HCT116 (cell line): Measurements from ENCODE around the gene SAMMSON. TPM values are rescaled to one million over a fixed set of nuclear protein-coding genes. Genes with fewer than 3 reads are reported as not detected.

Source experiments
- ATAC-seq: fragments of 200-7000 bp; cut with Tn5 transposase; 2 replicates; pipeline ENCODE4 v1.9.1; 2020; ENCODE audit warnings: mild to moderate bottlenecking, moderate library complexity
- BruUV-seq: library from RNA; stranded (reverse); fragments of 400-500 nt; replicated peaks from 2 replicates; lab custom pipeline; 2021; lab: Mats Ljungman, UMichigan
- CTCF ChIA-PET: fragments of 300-600 bp; sonication (Branson Sonifier 250); formaldehyde crosslinking; loops from one replicate; lab custom pipeline; 2021; ENCODE audit warnings: antibody characterized with exemption; lab: Charles Lee
- POLR2A ChIA-PET: fragments of 300-600, 350-600 bp; sonication (Branson Sonifier 250); formaldehyde crosslinking; loops from one replicate; lab custom pipeline; 2021; ENCODE audit warnings: antibody characterized with exemption; lab: Charles Lee
- RAD21 ChIA-PET, 2 experiments: fragments of 300-600 bp; sonication (Branson Sonifier 250); formaldehyde crosslinking; loops; one replicate each; lab custom pipeline; 2023; ENCODE audit warnings: low total read pairs in 2 of 2; ENCODE audit not compliant: uncharacterized antibody in 2 of 2, unreplicated experiment in 2 of 2, low non-redundant PET in 1 of 2; lab: Charles Lee
- DNase-seq: peaks from one replicate; pipeline ENCODE4 v3.0.0-alpha.2; 2010; ENCODE audit warnings: low read depth, low spot score
- H2AFZ ChIP-seq: fragments of 200-600 bp; shearing (Covaris generic), sonication (generic); 2 replicates; pipeline ENCODE4 v1.6.1; 2017; ENCODE audit warnings: low read depth, mixed run types, mixed read lengths, antibody characterized with exemption, low read length; ENCODE audit not compliant: poor library complexity, severe bottlenecking
- H3K27ac ChIP-seq: 2 replicates; pipeline ENCODE4 v1.5.1; 2012; ENCODE audit warnings: low read depth, low read length
- H3K27me3 ChIP-seq: fragments of 200-600 bp; sonication (generic); 2 replicates; pipeline ENCODE4 v1.6.1; 2016; ENCODE audit warnings: mixed run types, low read length, mixed read lengths; ENCODE audit not compliant: insufficient read depth
- H3K36me3 ChIP-seq, 2 experiments: fragments of 200-500 bp in 1 of 2; fragments of 200-600 bp in 1 of 2; sonication (Bioruptor generic) in 1 of 2; sonication (generic) in 1 of 2; 2 replicates each; pipeline versions ENCODE4 v1.5.1 to v1.6.1; 2014 to 2016; ENCODE audit warnings: low read length in 2 of 2, inconsistent platforms in 1 of 2, mixed read lengths in 1 of 2, mixed run types in 1 of 2; ENCODE audit not compliant: insufficient read depth in 2 of 2, control insufficient read depth in 1 of 2
- H3K4me1 ChIP-seq, 2 experiments: fragments of 200-600 bp in 1 of 2; sonication (generic) in 1 of 2; 2 replicates each; pipeline versions ENCODE4 v1.5.1 to v1.6.1; 2012 to 2017; ENCODE audit warnings: low read length in 2 of 2, inconsistent platforms in 1 of 2, mild to moderate bottlenecking in 1 of 2, mixed read lengths in 1 of 2, mixed run types in 1 of 2, moderate library complexity in 1 of 2; ENCODE audit not compliant: insufficient read depth in 2 of 2, control insufficient read depth in 1 of 2
- H3K4me2 ChIP-seq: fragments of 200-600 bp; sonication (generic); 2 replicates; pipeline ENCODE4 v1.6.1; 2017; ENCODE audit warnings: mixed run types, low read length, mixed read lengths
- H3K4me3 ChIP-seq, 2 experiments: fragments of 200-600 bp in 1 of 2; sonication (generic) in 1 of 2; replicated peaks in 1 of 2; 2 replicates each; pipeline ENCODE4 v1.5.1; 2011 to 2016; ENCODE audit warnings: low read length in 2 of 2, control low read depth in 1 of 2, low read depth in 1 of 2, mild to moderate bottlenecking in 1 of 2, mixed read lengths in 1 of 2, mixed run types in 1 of 2
- H3K79me2 ChIP-seq: fragments of 200-600 bp; sonication (generic); 2 replicates; pipeline ENCODE4 v1.6.1; 2017; ENCODE audit warnings: mild to moderate bottlenecking, mixed run types, low read length, moderate library complexity, mixed read lengths; ENCODE audit not compliant: insufficient read depth
- H3K9ac ChIP-seq: fragments of 200-600 bp; sonication (generic); 2 replicates; pipeline ENCODE4 v1.6.1; 2016; ENCODE audit warnings: low read length, mixed read lengths
- H3K9me2 ChIP-seq: fragments of 200-600 bp; sonication (generic), shearing (Covaris generic); 2 replicates; pipeline ENCODE4 v1.6.1; 2017; ENCODE audit warnings: mixed run types, mild to moderate bottlenecking, moderate library complexity; ENCODE audit not compliant: insufficient read depth
- H3K9me3 ChIP-seq, 2 experiments: fragments of 200-500 bp in 1 of 2; fragments of 200-600 bp in 1 of 2; sonication (Bioruptor generic) in 1 of 2; sonication (generic) in 1 of 2; 2 replicates each; pipeline ENCODE4 v1.6.1; 2014 to 2017; ENCODE audit warnings: low read length in 2 of 2, mixed read lengths in 2 of 2, inconsistent platforms in 1 of 2, low read depth in 1 of 2, mild to moderate bottlenecking in 1 of 2, mixed run types in 1 of 2, moderate library complexity in 1 of 2; ENCODE audit not compliant: control insufficient read depth in 1 of 2, insufficient read depth in 1 of 2
- H4K20me1 ChIP-seq: fragments of 200-600 bp; sonication (generic), shearing (Covaris generic); 2 replicates; pipeline ENCODE4 v1.6.1; 2017; ENCODE audit warnings: mixed run types, mild to moderate bottlenecking, moderate library complexity; ENCODE audit not compliant: insufficient read depth
- ELF1 ChIP-seq: IDR thresholded peaks from 2 replicates; pipeline ENCODE4 v1.6.1; 2012; ENCODE audit warnings: low read depth, borderline replicate concordance
- EZH2 ChIP-seq: fragments of 200-600 bp; sonication (generic); IDR thresholded peaks from 2 replicates; pipeline ENCODE4 v1.6.1; 2017; ENCODE audit warnings: antibody characterized with exemption, mixed run types
- JUND ChIP-seq: IDR thresholded peaks from 2 replicates; pipeline ENCODE4 v1.6.1; 2012
- POLR2AphosphoS5 ChIP-seq: IDR thresholded peaks from 2 replicates; pipeline ENCODE4 v1.6.1; 2011; ENCODE audit warnings: mild to moderate bottlenecking, low read depth, low read length, moderate library complexity
- RAD21 ChIP-seq: IDR thresholded peaks from 2 replicates; pipeline ENCODE4 v1.6.1; 2012; ENCODE audit warnings: low read depth, mild to moderate bottlenecking
- SIN3A ChIP-seq: IDR thresholded peaks from 2 replicates; pipeline ENCODE4 v1.6.1; 2012; ENCODE audit warnings: low read depth
- SRF ChIP-seq: IDR thresholded peaks from 2 replicates; pipeline ENCODE4 v1.6.1; 2012; ENCODE audit warnings: low read depth
- ZFX ChIP-seq: fragments of 450-650 bp; IDR thresholded peaks from 2 replicates; pipeline ENCODE4 v1.6.1; 2017
- intact Hi-C: fragments of 100-400 bp; cut with micrococcal nuclease; formaldehyde crosslinking; loops from 2 replicates; pipeline ENCODE4 v1.10.0; 2022
- total RNA-seq: library from RNA; stranded (reverse); gene quantifications from one replicate; pipeline ENCODE4 v1.2.1, GENCODE V29; 2021; ENCODE audit not compliant: unreplicated experiment
- TF ChIP-seq, protein P1 (sequence below), 3 experiments: fragments of 200-600 bp in 1 of 3; sonication (generic) in 1 of 3; IDR thresholded peaks in 2 of 3; conservative IDR thresholded peaks in 1 of 3; 2 replicates each; pipeline ENCODE4 v1.5.1; 2012 to 2017; ENCODE audit warnings: low read depth in 2 of 3, low read length in 2 of 3, antibody characterized with exemption in 1 of 3, borderline replicate concordance in 1 of 3, control low read depth in 1 of 3, mild to moderate bottlenecking in 1 of 3, mixed read lengths in 1 of 3, mixed run types in 1 of 3, moderate library complexity in 1 of 3; ENCODE audit not compliant: insufficient read depth in 1 of 3

The SAMMSON gene
- total RNA-seq, 1 experiment from 2014 or later: not detected

GRCh38 chr3:70011582-70011981 is 12.0 kb downstream of the SAMMSON start:
- H4K20me1 ChIP-seq: no peaks in the 10 kb centered on the region
- ATAC-seq (no peak), DNase-seq (no peak)
- CTCF ChIA-PET: no interaction called here
- H3K9ac ChIP-seq: no peak overlapping the region
- H3K27me3 ChIP-seq: no peaks in the 10 kb centered on the region
- H3K36me3 ChIP-seq: no peaks in the 10 kb centered on the region
- no peaks in the 10 kb centered on the region for H3K9me2 ChIP-seq
- no peak overlapping the region for H2AFZ ChIP-seq
- no peak overlapping the region for H3K4me2 ChIP-seq
- H3K79me2 ChIP-seq: no peaks in the 10 kb centered on the region
- POLR2A ChIA-PET: no interaction called here
- intact Hi-C loops: no loop called here
- no peaks in the 10 kb centered on the region for H3K4me1 ChIP-seq
- H3K9me3 ChIP-seq: no peaks in the 10 kb centered on the region
- BruUV-seq: no TSS peak
- no peak overlapping the region for H3K27ac ChIP-seq
- no peak overlapping the region for H3K4me3 ChIP-seq
- no peak for TF ChIP-seq ELF1
- no peak for TF ChIP-seq ZFX
- TF ChIP-seq POLR2AphosphoS5: no peak
- no peak for TF ChIP-seq RAD21
- TF ChIP-seq, protein P1, sequence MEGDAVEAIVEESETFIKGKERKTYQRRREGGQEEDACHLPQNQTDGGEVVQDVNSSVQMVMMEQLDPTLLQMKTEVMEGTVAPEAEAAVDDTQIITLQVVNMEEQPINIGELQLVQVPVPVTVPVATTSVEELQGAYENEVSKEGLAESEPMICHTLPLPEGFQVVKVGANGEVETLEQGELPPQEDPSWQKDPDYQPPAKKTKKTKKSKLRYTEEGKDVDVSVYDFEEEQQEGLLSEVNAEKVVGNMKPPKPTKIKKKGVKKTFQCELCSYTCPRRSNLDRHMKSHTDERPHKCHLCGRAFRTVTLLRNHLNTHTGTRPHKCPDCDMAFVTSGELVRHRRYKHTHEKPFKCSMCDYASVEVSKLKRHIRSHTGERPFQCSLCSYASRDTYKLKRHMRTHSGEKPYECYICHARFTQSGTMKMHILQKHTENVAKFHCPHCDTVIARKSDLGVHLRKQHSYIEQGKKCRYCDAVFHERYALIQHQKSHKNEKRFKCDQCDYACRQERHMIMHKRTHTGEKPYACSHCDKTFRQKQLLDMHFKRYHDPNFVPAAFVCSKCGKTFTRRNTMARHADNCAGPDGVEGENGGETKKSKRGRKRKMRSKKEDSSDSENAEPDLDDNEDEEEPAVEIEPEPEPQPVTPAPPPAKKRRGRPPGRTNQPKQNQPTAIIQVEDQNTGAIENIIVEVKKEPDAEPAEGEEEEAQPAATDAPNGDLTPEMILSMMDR (IDR thresholded peaks at IDR 0.05 in 2 of 3, conservative IDR thresholded peaks at IDR 0.05 in 1 of 3; ENCODE audit: borderline replicate concordance in 1 of 3, insufficient read depth in 1 of 3, low read depth in 2 of 3, low read length in 2 of 3): no peak
- TF ChIP-seq EZH2: no peak
- TF ChIP-seq SIN3A: no peak
- TF ChIP-seq SRF: no peak
- TF ChIP-seq JUND: no peak
- RAD21 ChIA-PET: no interaction called here
